GM23338 (cell line): Measurements from ENCODE around the gene C1GALT1C1L. TPM values are rescaled to one million over a fixed set of nuclear protein-coding genes. Genes with fewer than 3 reads are reported as not detected.

Experiments used
- ATAC-seq: fragments of 200-7000 bp; cut with Tn5 transposase; 3 replicates; pipeline ENCODE4 v1.9.1; 2020
- DNase-seq: peaks from one replicate; pipeline ENCODE4 v3.0.0-alpha.2; 2015; ENCODE audit warnings: low spot score
- H2AFZ ChIP-seq: fragments of 200-600 bp; sonication (generic); 2 replicates; pipeline ENCODE4 v1.8.0; 2016; ENCODE audit warnings: antibody characterized with exemption, mild to moderate bottlenecking, moderate library complexity
- H3F3A ChIP-seq: fragments of 200-600 bp; sonication (generic); replicated peaks from 2 replicates; pipeline ENCODE4 v1.8.0; 2017; ENCODE audit warnings: antibody characterized with exemption, mixed run types, low read depth
- H3K27ac ChIP-seq: fragments of 200-600 bp; sonication (generic); 2 replicates; pipeline ENCODE4 v1.6.1; 2016; ENCODE audit warnings: low read depth
- H3K27me3 ChIP-seq: fragments of 200-600 bp; sonication (generic); 2 replicates; pipeline ENCODE4 v1.8.0; 2016; ENCODE audit warnings: mild to moderate bottlenecking, mixed run types, moderate library complexity; ENCODE audit not compliant: insufficient read depth
- H3K36me3 ChIP-seq: fragments of 200-600 bp; sonication (generic); 2 replicates; pipeline ENCODE4 v1.8.0; 2016; ENCODE audit warnings: mild to moderate bottlenecking; ENCODE audit not compliant: insufficient read depth
- H3K4me1 ChIP-seq: fragments of 200-600 bp; sonication (generic); 2 replicates; pipeline ENCODE4 v1.8.0; 2016; ENCODE audit warnings: mild to moderate bottlenecking, moderate library complexity; ENCODE audit not compliant: insufficient read depth
- H3K4me2 ChIP-seq: fragments of 200-600 bp; sonication (generic); 2 replicates; pipeline ENCODE4 v1.7.1; 2017; ENCODE audit warnings: mixed run types
- H3K4me3 ChIP-seq: fragments of 200-600 bp; sonication (generic); 2 replicates; pipeline ENCODE4 v1.6.1; 2016; ENCODE audit warnings: mixed run types
- H3K79me2 ChIP-seq: fragments of 200-600 bp; sonication (generic); replicated peaks from 2 replicates; pipeline ENCODE4 v1.8.0; 2017; ENCODE audit warnings: mild to moderate bottlenecking; ENCODE audit not compliant: insufficient read depth
- H3K9me2 ChIP-seq: fragments of 200-600 bp; sonication (generic); 2 replicates; pipeline ENCODE4 v1.8.0; 2017; ENCODE audit not compliant: insufficient read depth
- H4K20me1 ChIP-seq: fragments of 200-600 bp; sonication (generic); replicated peaks from 2 replicates; pipeline ENCODE4 v1.8.0; 2017; ENCODE audit warnings: mild to moderate bottlenecking; ENCODE audit not compliant: insufficient read depth
- H3K27ac Mint-ChIP-seq: 2 replicates; pipeline ENCODE4 v1.8.0; 2020; ENCODE audit warnings: inconsistent platforms, mild to moderate bottlenecking, moderate library complexity, mixed read lengths
- H3K27me3 Mint-ChIP-seq: 3 replicates; pipeline ENCODE4 v1.8.0; 2022; ENCODE audit warnings: low read depth, mild to moderate bottlenecking, moderate library complexity, mixed read lengths, inconsistent platforms; ENCODE audit not compliant: insufficient read depth, poor library complexity
- H3K36me3 Mint-ChIP-seq: 3 replicates; pipeline ENCODE4 v1.8.0; 2021; ENCODE audit warnings: low read depth, mild to moderate bottlenecking, inconsistent platforms, moderate library complexity, mixed read lengths
- H3K4me1 Mint-ChIP-seq: 3 replicates; pipeline ENCODE4 v1.8.0; 2020; ENCODE audit warnings: mild to moderate bottlenecking, inconsistent platforms, mixed read lengths
- H3K4me3 Mint-ChIP-seq: 3 replicates; pipeline ENCODE4 v1.8.0; 2021; ENCODE audit warnings: moderate library complexity, mild to moderate bottlenecking, inconsistent platforms, mixed read lengths
- H3K9me3 Mint-ChIP-seq: 3 replicates; pipeline ENCODE4 v1.8.0; 2020; ENCODE audit warnings: moderate library complexity, mild to moderate bottlenecking, inconsistent platforms, mixed read lengths
- CREB1 ChIP-seq: fragments of 250-450 bp; sonication (Bioruptor Pico); IDR thresholded peaks from 2 replicates; pipeline ENCODE4 v1.5.0; 2020; ENCODE audit warnings: low read depth, mild to moderate bottlenecking, moderate library complexity
- EZH2phosphoT487 ChIP-seq: fragments of 200-600 bp; sonication (generic); IDR thresholded peaks from one replicate; pipeline ENCODE4 v1.8.1; 2018; ENCODE audit warnings: antibody characterized with exemption; ENCODE audit not compliant: unreplicated experiment
- JUNB ChIP-seq: IDR thresholded peaks from one replicate; pipeline ENCODE4 v1.6.1; 2016; ENCODE audit warnings: antibody characterized with exemption; ENCODE audit not compliant: unreplicated experiment
- NANOG ChIP-seq: IDR thresholded peaks from 2 replicates; pipeline ENCODE4 v1.6.1; 2016; ENCODE audit warnings: antibody characterized with exemption, borderline replicate concordance
- POLR2AphosphoS5 ChIP-seq: IDR thresholded peaks from 2 replicates; pipeline ENCODE4 v1.6.1; 2016; ENCODE audit warnings: antibody characterized with exemption, low read depth
- STAT1 ChIP-seq: IDR thresholded peaks from one replicate; pipeline ENCODE4 v1.6.1; 2016; ENCODE audit warnings: antibody characterized with exemption; ENCODE audit not compliant: unreplicated experiment
- ZNF114 ChIP-seq: fragments of 250-450 bp; sonication (Bioruptor Pico); IDR thresholded peaks from 2 replicates; pipeline ENCODE4 v1.5.0; 2020; ENCODE audit warnings: mild to moderate bottlenecking, moderate library complexity
- ZNF331 ChIP-seq: fragments of 250-450 bp; sonication (Bioruptor Pico); IDR thresholded peaks from 2 replicates; pipeline ENCODE4 v1.5.0; 2020; ENCODE audit warnings: low read depth, mild to moderate bottlenecking, moderate library complexity
- polyA plus RNA-seq: library from polyadenylated mRNA; unstranded; fragments of >200 nt; fragmentation: Nextera tagmentation; extraction: Ambion mirVana; gene quantifications from 2 replicates; pipeline ENCODE4 v1.2.1, GENCODE V29; 2016
- total RNA-seq: library from RNA; depleted of rRNA; stranded (reverse); fragments of >200 nt; shearing (Covaris generic); gene quantifications from 2 replicates; pipeline ENCODE4 v1.2.3, GENCODE V29; 2014
- TF ChIP-seq, protein P1 (sequence below): IDR thresholded peaks from 2 replicates; pipeline ENCODE4 v1.6.1; 2016; ENCODE audit warnings: antibody characterized with exemption
- TF ChIP-seq, protein P2 (sequence below): fragments of 250-450 bp; sonication (Bioruptor Pico); IDR thresholded peaks from 2 replicates; pipeline ENCODE4 v1.5.0; 2020; ENCODE audit warnings: mild to moderate bottlenecking, moderate library complexity
- TF ChIP-seq, protein P3 (sequence below), 2 experiments: fragments of 200-600 bp in 1 of 2; sonication (generic) in 1 of 2; conservative IDR thresholded peaks; 2 replicates each; pipeline versions ENCODE4 v1.5.1 to v1.6.1; 2016 to 2017; ENCODE audit warnings: antibody characterized with exemption in 2 of 2, low read depth in 2 of 2, mild to moderate bottlenecking in 2 of 2, moderate library complexity in 1 of 2
- TF ChIP-seq, protein P4 (sequence below): IDR thresholded peaks from one replicate; pipeline ENCODE4 v1.6.1; 2018; ENCODE audit warnings: antibody characterized with exemption; ENCODE audit not compliant: unreplicated experiment

The C1GALT1C1L gene
- total and polyA plus RNA-seq, 2 experiments from 2014 or later = 0.17 to 0.99 TPM

DNA sequence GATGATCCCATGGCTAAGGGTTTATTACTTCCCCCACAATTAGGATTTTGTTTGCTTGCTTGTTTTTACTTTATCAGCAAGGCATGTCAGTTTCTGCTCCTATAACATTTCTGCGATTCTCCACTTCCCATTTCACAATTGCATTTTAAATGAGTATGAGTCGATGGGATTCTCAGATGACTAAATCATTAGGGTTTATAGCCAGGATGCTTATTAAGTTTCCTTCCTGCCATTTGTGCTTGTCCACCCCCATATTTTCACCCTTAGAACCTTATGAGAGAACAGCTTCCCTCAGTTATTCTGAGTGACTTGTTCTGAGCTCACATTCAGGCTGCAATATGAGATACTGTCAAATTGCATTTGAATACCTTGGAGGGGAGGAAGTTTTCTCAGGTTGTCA is 37.9 kb upstream of the C1GALT1C1L start (continued):
- TF ChIP-seq, protein P1, sequence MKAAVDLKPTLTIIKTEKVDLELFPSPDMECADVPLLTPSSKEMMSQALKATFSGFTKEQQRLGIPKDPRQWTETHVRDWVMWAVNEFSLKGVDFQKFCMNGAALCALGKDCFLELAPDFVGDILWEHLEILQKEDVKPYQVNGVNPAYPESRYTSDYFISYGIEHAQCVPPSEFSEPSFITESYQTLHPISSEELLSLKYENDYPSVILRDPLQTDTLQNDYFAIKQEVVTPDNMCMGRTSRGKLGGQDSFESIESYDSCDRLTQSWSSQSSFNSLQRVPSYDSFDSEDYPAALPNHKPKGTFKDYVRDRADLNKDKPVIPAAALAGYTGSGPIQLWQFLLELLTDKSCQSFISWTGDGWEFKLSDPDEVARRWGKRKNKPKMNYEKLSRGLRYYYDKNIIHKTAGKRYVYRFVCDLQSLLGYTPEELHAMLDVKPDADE = no peak

DNA sequence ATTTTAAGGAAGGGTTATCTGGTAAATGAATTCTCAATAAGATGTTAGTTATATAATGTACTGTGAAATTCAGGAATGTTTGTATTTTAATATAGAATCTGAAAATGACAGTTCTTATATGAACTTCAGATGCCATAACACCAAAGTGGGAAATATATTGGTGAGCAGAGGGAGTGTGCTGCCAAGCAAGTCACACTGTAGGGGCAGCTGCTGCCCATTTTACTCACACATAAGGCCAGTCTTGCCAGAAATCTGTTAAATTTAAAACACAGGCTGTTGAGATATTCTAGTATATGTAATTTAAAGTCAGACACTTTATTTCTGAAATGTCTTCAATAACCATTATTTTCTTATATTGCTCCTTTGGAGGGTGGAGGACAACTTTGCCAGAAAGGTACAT is 34.6 kb upstream of the C1GALT1C1L start:
- no peaks in the 10 kb centered on the region for H3K27me3 Mint-ChIP-seq
- TF ChIP-seq NANOG = no peak
- TF ChIP-seq ZNF114 (CRISPR knock-in tag) = no peak
- no peak for TF ChIP-seq EZH2phosphoT487
- TF ChIP-seq JUNB = no peak
- no peak for TF ChIP-seq ZNF331 (CRISPR knock-in tag)
- TF ChIP-seq POLR2AphosphoS5 = no peak
- TF ChIP-seq STAT1 = no peak
- TF ChIP-seq, protein P2, sequence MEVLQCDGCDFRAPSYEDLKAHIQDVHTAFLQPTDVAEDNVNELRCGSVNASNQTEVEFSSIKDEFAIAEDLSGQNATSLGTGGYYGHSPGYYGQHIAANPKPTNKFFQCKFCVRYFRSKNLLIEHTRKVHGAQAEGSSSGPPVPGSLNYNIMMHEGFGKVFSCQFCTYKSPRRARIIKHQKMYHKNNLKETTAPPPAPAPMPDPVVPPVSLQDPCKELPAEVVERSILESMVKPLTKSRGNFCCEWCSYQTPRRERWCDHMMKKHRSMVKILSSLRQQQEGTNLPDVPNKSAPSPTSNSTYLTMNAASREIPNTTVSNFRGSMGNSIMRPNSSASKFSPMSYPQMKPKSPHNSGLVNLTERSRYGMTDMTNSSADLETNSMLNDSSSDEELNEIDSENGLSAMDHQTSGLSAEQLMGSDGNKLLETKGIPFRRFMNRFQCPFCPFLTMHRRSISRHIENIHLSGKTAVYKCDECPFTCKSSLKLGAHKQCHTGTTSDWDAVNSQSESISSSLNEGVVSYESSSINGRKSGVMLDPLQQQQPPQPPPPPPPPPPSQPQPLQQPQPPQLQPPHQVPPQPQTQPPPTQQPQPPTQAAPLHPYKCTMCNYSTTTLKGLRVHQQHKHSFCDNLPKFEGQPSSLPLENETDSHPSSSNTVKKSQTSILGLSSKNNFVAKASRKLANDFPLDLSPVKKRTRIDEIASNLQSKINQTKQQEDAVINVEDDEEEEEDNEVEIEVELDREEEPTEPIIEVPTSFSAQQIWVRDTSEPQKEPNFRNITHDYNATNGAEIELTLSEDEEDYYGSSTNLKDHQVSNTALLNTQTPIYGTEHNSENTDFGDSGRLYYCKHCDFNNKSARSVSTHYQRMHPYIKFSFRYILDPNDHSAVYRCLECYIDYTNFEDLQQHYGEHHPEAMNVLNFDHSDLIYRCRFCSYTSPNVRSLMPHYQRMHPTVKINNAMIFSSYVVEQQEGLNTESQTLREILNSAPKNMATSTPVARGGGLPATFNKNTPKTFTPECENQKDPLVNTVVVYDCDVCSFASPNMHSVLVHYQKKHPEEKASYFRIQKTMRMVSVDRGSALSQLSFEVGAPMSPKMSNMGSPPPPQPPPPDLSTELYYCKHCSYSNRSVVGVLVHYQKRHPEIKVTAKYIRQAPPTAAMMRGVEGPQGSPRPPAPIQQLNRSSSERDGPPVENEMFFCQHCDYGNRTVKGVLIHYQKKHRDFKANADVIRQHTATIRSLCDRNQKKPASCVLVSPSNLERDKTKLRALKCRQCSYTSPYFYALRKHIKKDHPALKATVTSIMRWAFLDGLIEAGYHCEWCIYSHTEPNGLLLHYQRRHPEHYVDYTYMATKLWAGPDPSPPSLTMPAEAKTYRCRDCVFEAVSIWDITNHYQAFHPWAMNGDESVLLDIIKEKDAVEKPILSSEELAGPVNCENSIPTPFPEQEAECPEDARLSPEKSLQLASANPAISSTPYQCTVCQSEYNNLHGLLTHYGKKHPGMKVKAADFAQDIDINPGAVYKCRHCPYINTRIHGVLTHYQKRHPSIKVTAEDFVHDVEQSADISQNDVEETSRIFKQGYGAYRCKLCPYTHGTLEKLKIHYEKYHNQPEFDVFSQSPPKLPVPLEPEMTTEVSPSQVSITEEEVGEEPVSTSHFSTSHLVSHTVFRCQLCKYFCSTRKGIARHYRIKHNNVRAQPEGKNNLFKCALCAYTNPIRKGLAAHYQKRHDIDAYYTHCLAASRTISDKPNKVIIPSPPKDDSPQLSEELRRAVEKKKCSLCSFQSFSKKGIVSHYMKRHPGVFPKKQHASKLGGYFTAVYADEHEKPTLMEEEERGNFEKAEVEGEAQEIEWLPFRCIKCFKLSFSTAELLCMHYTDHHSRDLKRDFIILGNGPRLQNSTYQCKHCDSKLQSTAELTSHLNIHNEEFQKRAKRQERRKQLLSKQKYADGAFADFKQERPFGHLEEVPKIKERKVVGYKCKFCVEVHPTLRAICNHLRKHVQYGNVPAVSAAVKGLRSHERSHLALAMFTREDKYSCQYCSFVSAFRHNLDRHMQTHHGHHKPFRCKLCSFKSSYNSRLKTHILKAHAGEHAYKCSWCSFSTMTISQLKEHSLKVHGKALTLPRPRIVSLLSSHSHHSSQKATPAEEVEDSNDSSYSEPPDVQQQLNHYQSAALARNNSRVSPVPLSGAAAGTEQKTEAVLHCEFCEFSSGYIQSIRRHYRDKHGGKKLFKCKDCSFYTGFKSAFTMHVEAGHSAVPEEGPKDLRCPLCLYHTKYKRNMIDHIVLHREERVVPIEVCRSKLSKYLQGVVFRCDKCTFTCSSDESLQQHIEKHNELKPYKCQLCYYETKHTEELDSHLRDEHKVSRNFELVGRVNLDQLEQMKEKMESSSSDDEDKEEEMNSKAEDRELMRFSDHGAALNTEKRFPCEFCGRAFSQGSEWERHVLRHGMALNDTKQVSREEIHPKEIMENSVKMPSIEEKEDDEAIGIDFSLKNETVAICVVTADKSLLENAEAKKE (CRISPR knock-in tag) = no peak
- no peak for TF ChIP-seq CREB1 (CRISPR knock-in tag)
- TF ChIP-seq, protein P1 = no peak
- TF ChIP-seq, protein P3, sequence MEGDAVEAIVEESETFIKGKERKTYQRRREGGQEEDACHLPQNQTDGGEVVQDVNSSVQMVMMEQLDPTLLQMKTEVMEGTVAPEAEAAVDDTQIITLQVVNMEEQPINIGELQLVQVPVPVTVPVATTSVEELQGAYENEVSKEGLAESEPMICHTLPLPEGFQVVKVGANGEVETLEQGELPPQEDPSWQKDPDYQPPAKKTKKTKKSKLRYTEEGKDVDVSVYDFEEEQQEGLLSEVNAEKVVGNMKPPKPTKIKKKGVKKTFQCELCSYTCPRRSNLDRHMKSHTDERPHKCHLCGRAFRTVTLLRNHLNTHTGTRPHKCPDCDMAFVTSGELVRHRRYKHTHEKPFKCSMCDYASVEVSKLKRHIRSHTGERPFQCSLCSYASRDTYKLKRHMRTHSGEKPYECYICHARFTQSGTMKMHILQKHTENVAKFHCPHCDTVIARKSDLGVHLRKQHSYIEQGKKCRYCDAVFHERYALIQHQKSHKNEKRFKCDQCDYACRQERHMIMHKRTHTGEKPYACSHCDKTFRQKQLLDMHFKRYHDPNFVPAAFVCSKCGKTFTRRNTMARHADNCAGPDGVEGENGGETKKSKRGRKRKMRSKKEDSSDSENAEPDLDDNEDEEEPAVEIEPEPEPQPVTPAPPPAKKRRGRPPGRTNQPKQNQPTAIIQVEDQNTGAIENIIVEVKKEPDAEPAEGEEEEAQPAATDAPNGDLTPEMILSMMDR (conservative IDR thresholded peaks at IDR 0.05; ENCODE audit: low read depth in 2 of 2) = no peak
- TF ChIP-seq, protein P4, sequence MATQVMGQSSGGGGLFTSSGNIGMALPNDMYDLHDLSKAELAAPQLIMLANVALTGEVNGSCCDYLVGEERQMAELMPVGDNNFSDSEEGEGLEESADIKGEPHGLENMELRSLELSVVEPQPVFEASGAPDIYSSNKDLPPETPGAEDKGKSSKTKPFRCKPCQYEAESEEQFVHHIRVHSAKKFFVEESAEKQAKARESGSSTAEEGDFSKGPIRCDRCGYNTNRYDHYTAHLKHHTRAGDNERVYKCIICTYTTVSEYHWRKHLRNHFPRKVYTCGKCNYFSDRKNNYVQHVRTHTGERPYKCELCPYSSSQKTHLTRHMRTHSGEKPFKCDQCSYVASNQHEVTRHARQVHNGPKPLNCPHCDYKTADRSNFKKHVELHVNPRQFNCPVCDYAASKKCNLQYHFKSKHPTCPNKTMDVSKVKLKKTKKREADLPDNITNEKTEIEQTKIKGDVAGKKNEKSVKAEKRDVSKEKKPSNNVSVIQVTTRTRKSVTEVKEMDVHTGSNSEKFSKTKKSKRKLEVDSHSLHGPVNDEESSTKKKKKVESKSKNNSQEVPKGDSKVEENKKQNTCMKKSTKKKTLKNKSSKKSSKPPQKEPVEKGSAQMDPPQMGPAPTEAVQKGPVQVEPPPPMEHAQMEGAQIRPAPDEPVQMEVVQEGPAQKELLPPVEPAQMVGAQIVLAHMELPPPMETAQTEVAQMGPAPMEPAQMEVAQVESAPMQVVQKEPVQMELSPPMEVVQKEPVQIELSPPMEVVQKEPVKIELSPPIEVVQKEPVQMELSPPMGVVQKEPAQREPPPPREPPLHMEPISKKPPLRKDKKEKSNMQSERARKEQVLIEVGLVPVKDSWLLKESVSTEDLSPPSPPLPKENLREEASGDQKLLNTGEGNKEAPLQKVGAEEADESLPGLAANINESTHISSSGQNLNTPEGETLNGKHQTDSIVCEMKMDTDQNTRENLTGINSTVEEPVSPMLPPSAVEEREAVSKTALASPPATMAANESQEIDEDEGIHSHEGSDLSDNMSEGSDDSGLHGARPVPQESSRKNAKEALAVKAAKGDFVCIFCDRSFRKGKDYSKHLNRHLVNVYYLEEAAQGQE = no peak

More for the DNA sequence above, 34.6 kb upstream of the C1GALT1C1L start:
- Histone ChIP-seq H2AFZ (no peak overlapping the region), H3K9me2 (no peaks in the 10 kb centered on the region), H3K4me3 (no peak overlapping the region), H3K4me1 (peaks cover 18% of the 10 kb centered on the region), H3K4me2 (no peak overlapping the region), H4K20me1 (no peaks in the 10 kb centered on the region), H3F3A (no peaks in the 10 kb centered on the region), H3K36me3 (no peaks in the 10 kb centered on the region), H3K27ac (no peak overlapping the region), H3K27me3 (no peaks in the 10 kb centered on the region), H3K79me2 (no peaks in the 10 kb centered on the region)
- H3K36me3 Mint-ChIP-seq = no peaks in the 10 kb centered on the region
- no peak overlapping the region for H3K4me3 Mint-ChIP-seq
- no peak for DNase-seq
- peaks cover 37% of the 10 kb centered on the region for H3K4me1 Mint-ChIP-seq
- H3K9me3 Mint-ChIP-seq = no peaks in the 10 kb centered on the region
- ATAC-seq = no peak
- H3K27ac Mint-ChIP-seq = no peak overlapping the region
